Measurements from ENCODE around the gene CFAP46.

Gene CFAP46

DNA sequence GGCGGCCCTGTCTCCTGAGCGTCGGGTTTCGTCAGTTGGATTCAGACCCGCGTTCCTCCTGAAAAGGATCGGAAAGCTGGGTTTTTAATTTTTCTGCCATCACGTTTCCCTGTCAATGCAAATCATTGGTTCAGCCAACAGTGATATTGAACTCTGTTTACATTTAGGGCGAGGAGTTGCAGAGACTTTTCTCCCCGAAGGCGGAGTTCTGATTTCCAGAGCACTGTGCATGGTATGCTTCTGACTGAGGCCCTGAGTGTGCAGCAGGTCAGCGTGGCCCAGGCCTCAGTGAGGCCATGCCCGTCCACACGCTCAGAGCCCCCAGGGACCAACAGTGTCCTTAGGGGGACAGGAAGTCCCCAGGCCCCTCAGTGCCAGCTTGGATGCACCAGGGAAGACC is 183.5 kb downstream of the CFAP46 start:
- TF ChIP-seq TARDBP (IDR thresholded peaks at IDR 0.05) (no peak), BHLHE40 (IDR thresholded peaks at IDR 0.05; ENCODE audit: borderline replicate concordance) (no peak), SUZ12 (IDR thresholded peaks at IDR 0.05) (no peak)
- ChIA-PET CTCF (no interaction called here), POLR2A (no interaction called here)
- no peak for DNase-seq (ENCODE audit: extremely low spot score)
